SKM-1 treated with dmso at 0.1 percent for 144 hours (cell line): ENCODE results near the gene ZBTB34.

Experiments
- DNase-seq: peaks from one replicate; lab custom pipeline; 2025; ENCODE audit not compliant: unreplicated experiment; lab: John Stamatoyannopoulos, UW

Gene ZBTB34

DNA sequence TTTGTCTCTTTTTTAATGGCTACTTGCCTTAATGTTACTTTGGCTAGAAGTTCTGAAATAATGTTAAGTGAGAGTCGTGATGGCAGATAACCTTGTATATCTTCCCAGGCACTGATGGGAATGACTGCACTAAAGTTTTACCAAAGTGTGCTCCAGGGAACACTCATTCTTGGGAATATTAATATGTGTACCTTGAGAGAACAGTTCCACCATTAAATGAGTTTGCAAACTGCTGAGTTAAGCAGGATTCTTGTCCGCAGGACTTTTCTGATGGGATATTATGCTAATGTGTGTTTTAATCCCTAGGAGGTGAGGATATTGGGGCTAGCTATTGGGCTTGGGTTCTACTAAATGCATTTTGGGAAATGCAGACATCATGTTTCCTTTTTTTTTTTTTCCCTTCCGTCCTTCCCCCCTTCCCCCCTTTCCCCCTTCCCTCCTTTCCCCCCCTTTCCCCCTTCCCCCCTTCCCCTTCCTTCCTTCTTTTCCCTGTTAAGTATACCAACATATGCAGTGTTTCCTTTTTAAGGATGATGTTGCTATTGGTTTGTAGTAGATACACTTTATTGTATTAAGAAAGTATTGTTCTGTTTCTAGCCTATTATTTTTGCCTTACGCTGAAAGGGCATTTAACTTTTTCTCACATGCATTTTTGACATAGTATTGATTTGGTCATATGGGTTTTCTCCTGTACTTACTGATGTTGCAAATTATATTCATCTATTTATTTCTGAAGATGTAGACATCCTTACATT, 15.5 kb downstream of the ZBTB34 start:
- no peak for DNase-seq

GRCh38 chr9:126876531-126876930, 16.1 kb downstream of the ZBTB34 start:
- DNase-seq = no peak

GRCh38 chr9:126877418-126877817, 17.0 kb downstream of the ZBTB34 start:
- DNase-seq = no peak

DNA sequence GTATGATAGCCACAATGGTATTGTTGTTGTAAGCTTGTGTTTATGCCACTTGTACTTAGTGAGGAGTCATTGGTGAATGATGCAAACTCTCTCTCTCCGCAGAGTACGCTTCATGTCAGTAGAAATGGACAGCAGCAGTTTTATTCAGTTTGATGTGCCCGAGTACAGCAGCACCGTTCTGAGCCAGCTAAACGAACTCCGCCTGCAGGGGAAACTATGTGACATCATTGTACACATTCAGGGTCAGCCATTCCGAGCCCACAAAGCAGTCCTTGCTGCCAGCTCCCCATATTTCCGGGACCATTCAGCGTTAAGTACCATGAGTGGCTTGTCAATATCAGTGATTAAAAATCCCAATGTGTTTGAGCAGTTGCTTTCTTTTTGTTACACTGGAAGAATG, 18.8 kb downstream of the ZBTB34 start:
- DNase-seq = no peak

DNA sequence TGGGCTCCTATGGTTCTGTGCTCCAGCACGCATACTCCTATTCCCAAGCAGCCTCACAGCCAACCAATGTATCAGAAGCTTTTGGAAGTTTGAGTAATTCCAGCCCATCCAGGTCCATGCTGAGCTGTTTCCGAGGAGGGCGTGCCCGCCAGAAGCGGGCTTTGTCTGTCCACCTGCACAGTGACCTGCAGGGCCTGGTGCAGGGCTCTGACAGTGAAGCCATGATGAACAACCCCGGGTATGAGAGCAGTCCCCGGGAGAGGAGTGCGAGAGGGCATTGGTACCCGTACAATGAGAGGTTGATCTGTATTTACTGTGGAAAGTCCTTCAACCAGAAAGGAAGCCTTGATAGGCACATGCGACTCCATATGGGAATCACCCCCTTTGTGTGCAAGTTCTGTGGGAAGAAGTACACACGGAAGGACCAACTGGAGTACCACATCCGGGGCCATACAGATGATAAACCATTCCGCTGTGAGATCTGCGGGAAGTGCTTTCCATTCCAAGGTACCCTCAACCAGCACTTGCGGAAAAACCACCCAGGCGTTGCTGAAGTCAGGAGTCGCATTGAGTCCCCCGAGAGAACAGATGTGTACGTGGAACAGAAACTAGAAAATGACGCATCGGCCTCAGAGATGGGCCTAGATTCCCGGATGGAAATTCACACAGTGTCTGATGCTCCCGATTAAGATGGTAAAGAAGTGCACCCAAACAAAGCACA, 19.9 kb downstream of the ZBTB34 start:
- no peak for DNase-seq

- no peak for DNase-seq
Measured at GRCh38 chr9:126880947-126881332, 20.5 kb downstream of the ZBTB34 start.

DNA sequence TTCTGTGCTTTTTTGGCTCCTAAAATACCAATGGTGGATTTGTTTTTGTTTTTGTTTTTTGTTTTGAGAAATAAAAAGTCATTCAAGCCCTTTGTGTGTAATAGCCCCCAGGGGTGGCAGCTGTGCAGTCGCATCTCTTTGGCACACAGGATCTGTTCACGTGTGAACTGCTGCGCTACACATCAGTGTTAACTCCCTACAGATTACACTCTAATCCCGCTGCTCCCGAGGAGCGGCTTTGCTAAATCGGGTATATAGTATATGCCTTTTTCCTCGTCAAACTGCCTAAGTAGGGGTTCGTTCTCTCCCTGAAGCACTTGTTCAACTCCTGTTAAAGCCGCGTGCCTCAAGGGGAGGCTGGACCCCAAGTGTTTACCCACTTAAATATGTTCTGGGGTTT, 22.3 kb downstream of the ZBTB34 start:
- no peak for DNase-seq

GRCh38 chr9:126883636-126884035, 23.2 kb downstream of the ZBTB34 start:
- no peak for DNase-seq

DNA sequence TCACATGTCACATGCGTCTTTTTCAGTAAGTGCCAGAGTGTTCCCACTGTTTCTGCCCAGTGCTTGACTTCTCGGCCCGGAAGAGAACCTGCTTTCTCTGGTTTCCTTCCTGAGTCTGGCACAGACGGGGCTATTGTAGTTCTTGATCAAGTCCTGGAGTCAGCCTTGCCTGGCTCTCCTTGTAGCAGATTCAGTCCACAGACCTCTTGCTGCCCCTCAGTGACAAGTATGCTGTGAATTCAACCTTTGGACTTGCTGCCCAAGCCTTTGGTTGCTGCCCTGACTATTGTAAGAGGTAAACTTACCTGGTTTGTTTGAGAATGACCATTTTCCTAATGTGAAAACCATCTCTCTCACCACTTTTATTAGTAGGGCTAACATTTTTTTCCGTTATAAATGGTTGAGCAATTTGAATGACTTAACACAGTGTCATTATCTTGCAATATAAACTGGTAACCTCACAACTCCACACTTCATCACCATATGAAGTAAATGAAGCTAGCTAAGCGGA, 24.7 kb downstream of the ZBTB34 start:
- DNase-seq = no peak

GRCh38 chr9:126886034-126886822, 25.8 kb downstream of the ZBTB34 start:
- no peak for DNase-seq

DNA sequence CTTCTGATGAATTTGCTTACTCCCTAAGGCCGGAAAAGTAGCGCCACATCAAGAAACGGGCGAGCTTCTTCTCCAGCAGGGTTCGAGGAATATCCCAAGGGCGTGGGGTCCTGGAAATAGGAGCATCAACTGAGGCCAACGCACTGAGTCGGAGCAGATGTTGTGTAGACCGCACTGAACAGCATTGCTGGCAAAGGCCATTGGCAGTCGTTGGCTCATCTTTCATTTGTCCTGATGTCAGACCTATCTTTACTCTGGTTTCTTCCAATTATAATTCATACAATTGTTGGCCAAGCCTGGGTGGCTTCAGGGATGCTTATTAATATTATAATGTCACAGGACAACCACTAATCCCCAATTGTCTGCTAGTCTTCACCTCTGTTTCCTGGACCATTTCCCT, 26.5 kb downstream of the ZBTB34 start:
- no peak for DNase-seq

- no peak for DNase-seq
Measured at GRCh38 chr9:126891676-126892075, 31.2 kb downstream of the ZBTB34 start.

- no peak for DNase-seq
Measured at GRCh38 chr9:126893079-126893478, 32.6 kb downstream of the ZBTB34 start.

DNA sequence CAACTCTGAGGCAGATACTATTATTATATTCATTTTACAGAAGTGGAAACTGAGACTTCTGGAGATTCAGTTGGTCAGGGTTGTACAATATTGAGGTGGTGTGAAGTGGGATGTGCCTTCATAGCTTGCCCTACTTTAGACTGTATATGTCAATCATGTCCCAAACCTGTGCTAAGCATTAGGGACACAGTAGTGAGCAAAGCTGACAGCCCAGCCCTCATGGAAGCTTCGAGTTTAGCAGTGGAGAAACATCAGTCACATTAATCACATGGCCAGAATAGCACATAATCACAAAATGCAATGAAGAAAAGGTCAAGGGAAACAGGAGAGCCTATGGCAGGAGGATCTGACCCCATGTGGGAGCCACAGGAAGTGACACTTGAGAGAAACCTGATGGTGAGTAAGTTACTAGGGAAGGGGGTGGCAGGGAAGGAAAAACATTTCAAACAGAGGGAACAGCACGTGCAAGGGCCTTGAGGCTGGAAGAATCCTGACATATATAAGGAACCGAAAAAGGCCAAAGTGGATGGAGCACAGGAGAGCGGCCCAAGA, 33.7 kb downstream of the ZBTB34 start:
- DNase-seq = no peak

DNA sequence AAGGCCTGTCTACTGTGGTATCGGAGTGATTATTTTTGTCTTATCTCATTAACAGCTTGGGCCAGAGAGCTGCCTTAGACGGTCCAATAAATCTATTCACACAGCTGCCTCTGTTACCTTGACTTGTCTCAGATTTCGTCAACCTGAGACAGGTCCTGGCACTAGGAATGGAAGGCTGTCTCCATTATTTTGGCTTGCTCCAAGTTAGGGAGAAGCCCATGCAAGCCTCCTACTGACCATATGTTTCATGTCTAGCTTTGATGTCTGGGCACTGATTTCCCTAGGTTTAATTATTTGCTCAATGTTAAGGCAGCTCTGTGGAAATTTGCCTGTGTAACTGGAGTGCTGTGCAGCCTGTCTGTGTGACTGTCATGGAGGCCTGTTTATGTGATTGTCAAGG, 41.8 kb downstream of the ZBTB34 start:
- no peak for DNase-seq

GRCh38 chr9:126904586-126904985, 44.1 kb downstream of the ZBTB34 start:
- no peak for DNase-seq

GRCh38 chr9:126906091-126906490, 45.7 kb downstream of the ZBTB34 start:
- DNase-seq = no peak

DNA sequence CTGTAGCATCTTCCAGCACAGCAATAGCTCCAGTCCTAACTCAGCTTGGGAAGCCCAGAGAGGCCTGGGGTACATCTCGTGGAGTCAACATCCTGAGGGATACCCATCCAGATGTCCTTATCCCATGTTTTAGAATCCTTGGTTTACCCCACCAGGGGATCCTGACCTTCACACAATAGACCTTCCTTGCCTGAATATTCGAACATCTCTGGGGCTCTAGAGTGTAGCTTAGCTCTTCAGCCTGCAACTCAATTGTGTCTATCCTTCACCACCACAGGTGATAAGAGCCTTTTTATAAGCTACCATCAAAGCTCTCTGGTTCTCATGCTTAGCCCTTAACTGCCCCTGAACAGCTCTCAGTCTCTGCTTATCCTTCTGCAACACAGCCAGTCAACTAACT, 46.6 kb downstream of the ZBTB34 start:
- DNase-seq = no peak

DNA sequence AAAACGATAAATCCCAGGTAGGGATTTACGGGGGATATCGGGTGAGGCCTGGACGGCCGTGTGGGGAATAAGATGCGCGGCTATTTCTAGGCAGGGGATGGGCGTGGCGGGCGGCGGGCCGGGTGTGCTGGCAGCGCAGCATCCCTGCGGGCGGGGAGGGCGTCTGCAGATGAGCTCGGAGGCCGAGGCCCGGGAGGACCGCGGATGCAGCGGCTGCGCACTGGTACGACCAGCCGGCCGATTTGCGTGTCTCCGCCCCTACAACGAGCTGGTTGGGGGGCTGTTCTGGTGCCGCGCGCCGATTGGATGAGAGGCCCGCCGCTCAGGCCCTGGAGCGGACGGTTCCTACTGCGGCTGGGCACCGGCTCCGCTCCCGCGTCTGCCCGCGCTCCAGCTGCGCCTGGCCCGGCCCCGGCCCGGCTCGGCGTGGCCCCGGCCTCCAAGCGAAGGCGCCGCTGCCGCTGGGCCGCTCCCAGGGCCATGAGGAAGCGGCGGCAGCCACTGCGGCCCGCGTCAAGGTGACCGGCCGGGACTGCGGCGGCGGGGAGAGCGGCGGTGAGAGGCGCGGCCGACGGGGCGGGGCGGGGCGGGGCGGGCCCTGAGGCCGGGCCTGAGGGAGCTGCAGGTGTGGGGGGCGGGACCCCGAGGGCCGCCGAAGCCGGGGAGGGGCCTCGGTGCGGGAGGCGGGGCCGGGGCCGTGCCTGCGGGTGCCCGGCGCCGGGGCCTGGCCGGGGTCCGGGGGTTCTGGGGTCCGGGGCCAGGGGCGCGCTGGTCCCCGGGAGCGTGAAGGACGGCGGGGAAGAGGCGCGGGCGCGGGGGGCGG, 54.2 kb downstream of the ZBTB34 start, which contains the start of gene RALGPS1:
Gene RALGPS1, plus strand, starts transcription at position 325 of the 823 bp plus-strand sequence. CDS start 47,508 bp downstream, outside the sequence.
- peak; percentile 82 for DNase-seq

DNA sequence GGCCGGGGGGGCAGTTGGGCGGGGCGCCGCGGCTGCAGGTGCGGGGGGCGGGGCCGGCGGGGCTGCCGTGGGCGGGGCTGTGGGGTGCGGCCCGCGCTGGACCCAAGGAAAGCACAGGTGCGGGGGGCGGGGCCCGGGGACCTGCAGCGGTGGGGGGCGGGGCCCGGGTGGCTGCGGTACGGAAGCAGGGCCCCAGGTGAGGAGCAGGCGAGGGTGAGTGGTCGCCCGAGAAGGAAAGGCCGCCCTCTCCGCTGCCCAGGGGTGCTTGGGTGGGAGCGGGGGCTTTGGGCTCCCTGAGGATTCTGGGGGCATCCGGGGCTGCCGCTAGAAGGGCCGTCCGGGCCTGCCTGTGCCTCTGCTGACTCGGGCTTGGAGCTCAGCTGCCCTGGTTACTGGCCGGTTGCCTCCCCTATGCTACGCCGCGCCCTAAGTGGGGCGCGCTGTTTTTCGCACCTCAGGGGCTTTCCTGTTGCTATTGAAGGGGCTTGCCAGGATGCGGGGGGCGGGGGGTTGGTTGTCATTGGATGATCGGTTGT, 54.9 kb downstream of the ZBTB34 start:
- DNase-seq = no peak
